ENCODE data around the gene MYO3A. TPM values are rescaled to one million over a fixed set of nuclear protein-coding genes. Genes with fewer than 3 reads are reported as not detected.

Gene MYO3A
- total RNA-seq, 2 experiments from 2014 or later, result not detected

DNA sequence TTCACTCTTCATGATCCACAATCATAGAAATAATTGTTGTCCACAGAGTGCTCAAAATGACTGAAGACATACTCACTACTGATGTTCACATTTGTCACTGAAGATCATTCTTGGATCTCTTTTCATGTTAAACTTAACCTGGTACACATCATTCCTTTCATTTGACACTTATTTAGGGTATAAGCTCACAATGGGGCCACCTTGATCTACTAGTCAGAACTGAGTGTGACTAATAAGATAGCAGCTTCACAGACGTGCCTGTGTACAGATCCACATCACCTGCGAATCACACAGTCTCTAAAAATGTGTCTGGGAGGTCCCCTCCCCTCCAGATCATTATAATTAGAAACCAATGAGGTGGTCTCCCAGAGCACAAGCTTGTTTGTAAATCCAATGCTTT is 304.3 kb downstream of the MYO3A start:
- Mint-ChIP-seq H3K27ac (no peak overlapping the region), H3K4me1 (ENCODE audit: low read depth) (no peaks in the 10 kb centered on the region), H3K9me3 (no peaks in the 10 kb centered on the region), H3K4me3 (no peak overlapping the region), H3K36me3 (ENCODE audit: low read depth) (no peaks in the 10 kb centered on the region), H3K27me3 (peaks cover 29% of the 10 kb centered on the region)
- ATAC-seq, result no peak
- ChIA-PET CTCF (no interaction called here), POLR2A (interaction anchor here (0.7 kb wide), 1 partner anchor 57 kb away, joined by 4 read pairs; no protein-coding TSS in a partner anchor)
- intact Hi-C loops (cut with micrococcal nuclease), result no loop called here
- DNase-seq, result no peak
- TF ChIP-seq, protein P1, sequence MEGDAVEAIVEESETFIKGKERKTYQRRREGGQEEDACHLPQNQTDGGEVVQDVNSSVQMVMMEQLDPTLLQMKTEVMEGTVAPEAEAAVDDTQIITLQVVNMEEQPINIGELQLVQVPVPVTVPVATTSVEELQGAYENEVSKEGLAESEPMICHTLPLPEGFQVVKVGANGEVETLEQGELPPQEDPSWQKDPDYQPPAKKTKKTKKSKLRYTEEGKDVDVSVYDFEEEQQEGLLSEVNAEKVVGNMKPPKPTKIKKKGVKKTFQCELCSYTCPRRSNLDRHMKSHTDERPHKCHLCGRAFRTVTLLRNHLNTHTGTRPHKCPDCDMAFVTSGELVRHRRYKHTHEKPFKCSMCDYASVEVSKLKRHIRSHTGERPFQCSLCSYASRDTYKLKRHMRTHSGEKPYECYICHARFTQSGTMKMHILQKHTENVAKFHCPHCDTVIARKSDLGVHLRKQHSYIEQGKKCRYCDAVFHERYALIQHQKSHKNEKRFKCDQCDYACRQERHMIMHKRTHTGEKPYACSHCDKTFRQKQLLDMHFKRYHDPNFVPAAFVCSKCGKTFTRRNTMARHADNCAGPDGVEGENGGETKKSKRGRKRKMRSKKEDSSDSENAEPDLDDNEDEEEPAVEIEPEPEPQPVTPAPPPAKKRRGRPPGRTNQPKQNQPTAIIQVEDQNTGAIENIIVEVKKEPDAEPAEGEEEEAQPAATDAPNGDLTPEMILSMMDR (IDR thresholded peaks at IDR 0.05), result no peak

DNA sequence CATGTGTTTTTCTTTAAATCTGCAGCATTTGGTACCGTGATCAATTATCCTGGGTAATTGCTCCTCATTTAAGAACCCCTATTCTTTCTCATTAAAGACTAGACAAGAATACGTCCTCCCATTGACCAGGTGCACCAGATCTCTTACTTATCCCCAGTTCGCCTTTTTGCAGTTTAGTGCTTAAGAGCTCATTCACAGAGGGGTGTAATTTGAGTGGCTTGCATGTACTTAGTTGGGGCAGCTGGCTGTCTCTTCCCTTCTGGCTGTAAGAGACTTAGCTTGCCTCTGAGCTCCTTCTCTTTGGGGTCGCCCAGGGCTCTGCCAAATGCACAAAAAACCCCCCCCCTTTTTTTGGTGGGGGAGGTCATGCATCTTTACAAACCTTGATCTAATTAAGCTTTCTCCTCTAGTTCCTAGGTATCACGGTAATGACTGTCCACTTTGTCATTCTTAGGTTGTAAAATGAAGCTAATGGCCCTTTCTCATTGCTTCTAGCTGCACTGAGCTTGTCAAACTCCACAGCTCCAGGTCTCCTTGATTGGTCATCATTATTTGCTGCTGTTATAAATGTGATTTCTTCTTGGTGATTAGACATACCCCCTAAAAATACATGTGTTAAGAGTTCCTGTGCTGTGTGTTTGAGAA is 308.8 kb downstream of the MYO3A start:
- ChIA-PET CTCF (interaction anchor here (0.9 to 1.2 kb wide), 2 partner anchors 9 to 26 kb away, joined by 3 read pairs; no protein-coding TSS in a partner anchor), POLR2A (no interaction called here)
- intact Hi-C loops (cut with micrococcal nuclease), result no loop called here
- H3K4me3 Mint-ChIP-seq, result no peak overlapping the region
- H3K4me1 Mint-ChIP-seq (ENCODE audit: low read depth), result no peaks in the 10 kb centered on the region
- no peak for DNase-seq
- no peaks in the 10 kb centered on the region for H3K9me3 Mint-ChIP-seq
- no peak overlapping the region for H3K27ac Mint-ChIP-seq
- no peak for ATAC-seq
- TF ChIP-seq, protein P1 (IDR thresholded peaks at IDR 0.05), result no peak
- no peaks in the 10 kb centered on the region for H3K36me3 Mint-ChIP-seq (ENCODE audit: low read depth)
- H3K27me3 Mint-ChIP-seq, result peaks cover 28% of the 10 kb centered on the region

DNA sequence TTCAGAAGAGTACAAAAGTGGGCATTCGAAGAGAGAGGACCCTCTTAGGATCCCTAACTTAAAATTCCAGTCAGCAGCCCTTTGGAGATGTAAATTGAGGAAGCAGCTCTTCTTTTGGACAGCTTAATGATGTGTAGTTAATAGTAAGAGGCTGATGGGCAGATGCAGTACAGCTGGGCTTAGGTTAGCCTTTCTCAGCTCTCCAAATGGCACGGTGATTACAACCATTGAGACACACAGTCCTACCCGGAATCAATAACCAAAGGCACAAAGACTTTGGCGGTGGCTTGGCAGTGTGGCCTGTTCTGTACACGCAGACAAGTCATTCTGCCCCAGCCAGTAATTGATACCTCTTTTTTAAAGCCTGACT is 309.3 kb downstream of the MYO3A start:
- Mint-ChIP-seq H3K9me3 (no peaks in the 10 kb centered on the region), H3K4me1 (ENCODE audit: low read depth) (no peaks in the 10 kb centered on the region), H3K27me3 (peaks cover 24% of the 10 kb centered on the region), H3K27ac (no peak overlapping the region), H3K4me3 (no peak overlapping the region), H3K36me3 (ENCODE audit: low read depth) (no peaks in the 10 kb centered on the region)
- TF ChIP-seq, protein P1 (IDR thresholded peaks at IDR 0.05), result no peak
- POLR2A ChIA-PET, result no interaction called here
- ATAC-seq (no peak), DNase-seq (no peak)
- intact Hi-C loops (cut with micrococcal nuclease), result no loop called here
- CTCF ChIA-PET, result interaction anchor here (1.2 kb wide), 1 partner anchor 10 kb away, joined by 3 read pairs; no protein-coding TSS in a partner anchor

DNA sequence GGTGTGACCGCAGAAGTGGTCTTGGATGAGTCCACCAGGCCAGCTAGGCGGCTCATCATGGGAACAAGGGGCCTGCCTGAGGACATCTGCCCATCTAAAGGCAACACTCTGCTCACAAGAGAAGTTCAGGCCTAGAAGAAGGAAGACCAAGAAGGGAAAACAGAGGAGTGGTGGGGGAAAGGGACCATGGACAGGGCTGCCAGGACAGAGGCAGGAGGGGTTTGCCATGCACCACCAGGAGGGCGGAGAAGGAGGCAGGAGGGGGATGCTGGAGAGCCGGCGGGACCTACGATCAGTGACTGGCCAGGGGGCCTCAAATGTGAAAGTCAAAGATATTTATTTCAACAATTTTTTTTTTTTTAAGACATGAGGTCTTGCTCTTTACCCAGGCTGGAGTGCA is 315.7 kb downstream of the MYO3A start:
- Mint-ChIP-seq H3K27ac (no peak overlapping the region), H3K27me3 (peaks cover 9% of the 10 kb centered on the region), H3K4me3 (no peak overlapping the region), H3K4me1 (ENCODE audit: low read depth) (no peaks in the 10 kb centered on the region), H3K36me3 (ENCODE audit: low read depth) (no peaks in the 10 kb centered on the region), H3K9me3 (no peaks in the 10 kb centered on the region)
- CTCF ChIA-PET, result no interaction called here
- intact Hi-C loops (cut with micrococcal nuclease), result no loop called here
- ATAC-seq (no peak), DNase-seq (no peak)
- TF ChIP-seq, protein P1 (IDR thresholded peaks at IDR 0.05), result no peak
- POLR2A ChIA-PET, result interaction anchor here (0.6 kb wide), 1 partner anchor 540 kb away, joined by 3 read pairs; no protein-coding TSS in a partner anchor

DNA sequence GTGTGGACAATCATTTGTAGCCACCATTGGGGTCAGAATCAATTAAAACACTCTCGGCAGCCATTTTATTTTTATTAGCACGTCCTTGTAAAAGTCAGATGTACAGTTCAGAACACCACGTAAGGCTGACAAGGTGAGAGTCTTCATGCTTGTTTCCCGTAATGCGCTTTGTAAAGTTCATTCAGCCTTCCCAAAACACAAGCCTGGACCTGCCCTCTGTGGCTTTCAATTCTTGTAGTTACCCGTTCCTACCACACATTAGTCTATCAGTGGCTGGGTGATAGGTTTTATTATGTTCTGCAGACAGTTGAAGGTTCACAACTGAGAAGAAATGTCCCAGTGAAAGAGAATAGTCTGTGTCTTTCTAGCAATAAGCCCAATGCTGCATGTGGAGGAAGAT is 317.9 kb downstream of the MYO3A start:
- no peak overlapping the region for H3K4me3 Mint-ChIP-seq
- TF ChIP-seq, protein P1 (IDR thresholded peaks at IDR 0.05), result no peak
- no peaks in the 10 kb centered on the region for H3K9me3 Mint-ChIP-seq
- ChIA-PET POLR2A (no interaction called here), CTCF (no interaction called here)
- H3K4me1 Mint-ChIP-seq (ENCODE audit: low read depth), result no peaks in the 10 kb centered on the region
- peaks cover 11% of the 10 kb centered on the region for H3K27me3 Mint-ChIP-seq
- no peaks in the 10 kb centered on the region for H3K36me3 Mint-ChIP-seq (ENCODE audit: low read depth)
- DNase-seq (no peak), ATAC-seq (no peak)
- intact Hi-C loops (cut with micrococcal nuclease), result no loop called here
- no peak overlapping the region for H3K27ac Mint-ChIP-seq

All from activated CD8-positive, alpha-beta T cell treated with anti-CD3 and anti-CD28 coated beads for 36 hours (primary cell).